Ishikawa (cell line): ENCODE measurements around the gene METTL6.

Source experiments
- CEBPB ChIP-seq: IDR thresholded peaks from 2 replicates; pipeline ENCODE4 v1.6.1; 2012
- CREB1 ChIP-seq: IDR thresholded peaks from 2 replicates; pipeline ENCODE4 v1.6.1; 2012; ENCODE audit warnings: low read depth
- EGR1 ChIP-seq: IDR thresholded peaks from 2 replicates; pipeline ENCODE4 v1.6.1; 2012
- EP300 ChIP-seq: IDR thresholded peaks from 2 replicates; pipeline ENCODE4 v1.6.1; 2012; ENCODE audit warnings: borderline replicate concordance
- FOXM1 ChIP-seq: IDR thresholded peaks from 2 replicates; pipeline ENCODE4 v1.6.1; 2012; ENCODE audit warnings: low read depth, borderline replicate concordance
- MAX ChIP-seq: IDR thresholded peaks from 2 replicates; pipeline ENCODE4 v1.6.1; 2012
- NFIC ChIP-seq: IDR thresholded peaks from 2 replicates; pipeline ENCODE4 v1.6.1; 2012
- RAD21 ChIP-seq: IDR thresholded peaks from 2 replicates; pipeline ENCODE4 v1.6.1; 2012; ENCODE audit warnings: low read depth
- REST ChIP-seq: IDR thresholded peaks from 2 replicates; pipeline ENCODE4 v1.6.1; 2012; ENCODE audit warnings: low read depth, mild to moderate bottlenecking
- TCF12 ChIP-seq: IDR thresholded peaks from 2 replicates; pipeline ENCODE4 v1.6.1; 2012; ENCODE audit warnings: low read depth
- USF1 ChIP-seq: IDR thresholded peaks from 2 replicates; pipeline ENCODE4 v1.6.1; 2012
- YY1 ChIP-seq: IDR thresholded peaks from 2 replicates; pipeline ENCODE4 v1.6.1; 2012; ENCODE audit warnings: low read depth
- ZBTB7A ChIP-seq: IDR thresholded peaks from 2 replicates; pipeline ENCODE4 v1.6.1; 2012; ENCODE audit warnings: low read depth

- TF ChIP-seq CREB1 (no peak), CEBPB (no peak), USF1 (no peak), YY1 (no peak), ZBTB7A (no peak), MAX (no peak), FOXM1 (no peak), EP300 (no peak), NFIC (no peak), REST (no peak), RAD21 (no peak), EGR1 (no peak), TCF12 (no peak)
Observed at GRCh38 chr3:15456321-15456720, 29.0 kb upstream of the METTL6 start.
